ENCODE measurements around the gene SEMG1. TPM values are rescaled to one million over a fixed set of nuclear protein-coding genes. Genes with fewer than 3 reads are reported as not detected.

SEMG1 gene
- total RNA-seq, 1 experiment from 2014 or later, result 2.1 TPM

DNA sequence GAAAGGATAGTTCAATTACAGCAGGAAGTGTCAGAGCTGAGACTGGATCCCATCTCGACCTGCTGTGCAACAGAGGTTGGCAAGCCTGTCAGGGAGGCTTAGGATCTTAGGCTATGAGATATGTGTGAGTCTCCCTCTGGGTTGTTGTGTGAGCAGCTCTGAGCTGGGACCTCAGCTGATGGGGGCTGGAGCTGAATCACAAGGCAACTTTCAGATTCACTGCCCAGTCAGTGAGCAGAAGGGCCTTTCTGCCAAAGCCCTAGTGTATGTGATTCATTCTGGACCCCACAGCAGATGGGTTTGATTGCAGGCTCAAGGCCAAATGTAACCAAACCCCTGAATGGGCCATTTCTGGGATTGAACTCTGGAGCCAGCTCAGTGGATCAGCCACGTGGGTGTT lies 27.7 kb upstream of the SEMG1 start:
- peaks cover under 1% of the 10 kb centered on the region for H3K27me3 Mint-ChIP-seq (ENCODE audit: low read depth)
- POLR2A ChIA-PET, result no interaction called here
- H3K4me3 Mint-ChIP-seq, result no peak overlapping the region
- CTCF ChIA-PET, result interaction anchor here (1.2 to 1.3 kb wide), 2 partner anchors 51 to 133 kb away, joined by 3 read pairs; no protein-coding TSS in a partner anchor
- TF ChIP-seq ZNF121 (CRISPR knock-in tag; IDR thresholded peaks at IDR 0.05), result no peak
- TF ChIP-seq JAZF1 (CRISPR knock-in tag; IDR thresholded peaks at IDR 0.05), result no peak
- TF ChIP-seq, protein P1, sequence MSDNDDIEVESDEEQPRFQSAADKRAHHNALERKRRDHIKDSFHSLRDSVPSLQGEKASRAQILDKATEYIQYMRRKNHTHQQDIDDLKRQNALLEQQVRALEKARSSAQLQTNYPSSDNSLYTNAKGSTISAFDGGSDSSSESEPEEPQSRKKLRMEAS (CRISPR knock-in tag; IDR thresholded peaks at IDR 0.05), result no peak
- TF ChIP-seq ZNF416 (CRISPR knock-in tag; IDR thresholded peaks at IDR 0.05), result no peak
- TF ChIP-seq, protein P2, sequence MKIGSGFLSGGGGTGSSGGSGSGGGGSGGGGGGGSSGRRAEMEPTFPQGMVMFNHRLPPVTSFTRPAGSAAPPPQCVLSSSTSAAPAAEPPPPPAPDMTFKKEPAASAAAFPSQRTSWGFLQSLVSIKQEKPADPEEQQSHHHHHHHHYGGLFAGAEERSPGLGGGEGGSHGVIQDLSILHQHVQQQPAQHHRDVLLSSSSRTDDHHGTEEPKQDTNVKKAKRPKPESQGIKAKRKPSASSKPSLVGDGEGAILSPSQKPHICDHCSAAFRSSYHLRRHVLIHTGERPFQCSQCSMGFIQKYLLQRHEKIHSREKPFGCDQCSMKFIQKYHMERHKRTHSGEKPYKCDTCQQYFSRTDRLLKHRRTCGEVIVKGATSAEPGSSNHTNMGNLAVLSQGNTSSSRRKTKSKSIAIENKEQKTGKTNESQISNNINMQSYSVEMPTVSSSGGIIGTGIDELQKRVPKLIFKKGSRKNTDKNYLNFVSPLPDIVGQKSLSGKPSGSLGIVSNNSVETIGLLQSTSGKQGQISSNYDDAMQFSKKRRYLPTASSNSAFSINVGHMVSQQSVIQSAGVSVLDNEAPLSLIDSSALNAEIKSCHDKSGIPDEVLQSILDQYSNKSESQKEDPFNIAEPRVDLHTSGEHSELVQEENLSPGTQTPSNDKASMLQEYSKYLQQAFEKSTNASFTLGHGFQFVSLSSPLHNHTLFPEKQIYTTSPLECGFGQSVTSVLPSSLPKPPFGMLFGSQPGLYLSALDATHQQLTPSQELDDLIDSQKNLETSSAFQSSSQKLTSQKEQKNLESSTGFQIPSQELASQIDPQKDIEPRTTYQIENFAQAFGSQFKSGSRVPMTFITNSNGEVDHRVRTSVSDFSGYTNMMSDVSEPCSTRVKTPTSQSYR (CRISPR knock-in tag; IDR thresholded peaks at IDR 0.05), result no peak
- no peak for TF ChIP-seq ZNF232 (CRISPR knock-in tag; IDR thresholded peaks at IDR 0.05)
- no peak for TF ChIP-seq PRRX2 (CRISPR knock-in tag; IDR thresholded peaks at IDR 0.05)
- TF ChIP-seq, protein P3, sequence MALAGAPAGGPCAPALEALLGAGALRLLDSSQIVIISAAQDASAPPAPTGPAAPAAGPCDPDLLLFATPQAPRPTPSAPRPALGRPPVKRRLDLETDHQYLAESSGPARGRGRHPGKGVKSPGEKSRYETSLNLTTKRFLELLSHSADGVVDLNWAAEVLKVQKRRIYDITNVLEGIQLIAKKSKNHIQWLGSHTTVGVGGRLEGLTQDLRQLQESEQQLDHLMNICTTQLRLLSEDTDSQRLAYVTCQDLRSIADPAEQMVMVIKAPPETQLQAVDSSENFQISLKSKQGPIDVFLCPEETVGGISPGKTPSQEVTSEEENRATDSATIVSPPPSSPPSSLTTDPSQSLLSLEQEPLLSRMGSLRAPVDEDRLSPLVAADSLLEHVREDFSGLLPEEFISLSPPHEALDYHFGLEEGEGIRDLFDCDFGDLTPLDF (CRISPR knock-in tag; IDR thresholded peaks at IDR 0.05), result no peak
- TF ChIP-seq, protein P4, sequence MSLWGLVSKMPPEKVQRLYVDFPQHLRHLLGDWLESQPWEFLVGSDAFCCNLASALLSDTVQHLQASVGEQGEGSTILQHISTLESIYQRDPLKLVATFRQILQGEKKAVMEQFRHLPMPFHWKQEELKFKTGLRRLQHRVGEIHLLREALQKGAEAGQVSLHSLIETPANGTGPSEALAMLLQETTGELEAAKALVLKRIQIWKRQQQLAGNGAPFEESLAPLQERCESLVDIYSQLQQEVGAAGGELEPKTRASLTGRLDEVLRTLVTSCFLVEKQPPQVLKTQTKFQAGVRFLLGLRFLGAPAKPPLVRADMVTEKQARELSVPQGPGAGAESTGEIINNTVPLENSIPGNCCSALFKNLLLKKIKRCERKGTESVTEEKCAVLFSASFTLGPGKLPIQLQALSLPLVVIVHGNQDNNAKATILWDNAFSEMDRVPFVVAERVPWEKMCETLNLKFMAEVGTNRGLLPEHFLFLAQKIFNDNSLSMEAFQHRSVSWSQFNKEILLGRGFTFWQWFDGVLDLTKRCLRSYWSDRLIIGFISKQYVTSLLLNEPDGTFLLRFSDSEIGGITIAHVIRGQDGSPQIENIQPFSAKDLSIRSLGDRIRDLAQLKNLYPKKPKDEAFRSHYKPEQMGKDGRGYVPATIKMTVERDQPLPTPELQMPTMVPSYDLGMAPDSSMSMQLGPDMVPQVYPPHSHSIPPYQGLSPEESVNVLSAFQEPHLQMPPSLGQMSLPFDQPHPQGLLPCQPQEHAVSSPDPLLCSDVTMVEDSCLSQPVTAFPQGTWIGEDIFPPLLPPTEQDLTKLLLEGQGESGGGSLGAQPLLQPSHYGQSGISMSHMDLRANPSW (CRISPR knock-in tag; conservative IDR thresholded peaks at IDR 0.05; ENCODE audit: low read depth), result no peak
- TF ChIP-seq, protein P5, sequence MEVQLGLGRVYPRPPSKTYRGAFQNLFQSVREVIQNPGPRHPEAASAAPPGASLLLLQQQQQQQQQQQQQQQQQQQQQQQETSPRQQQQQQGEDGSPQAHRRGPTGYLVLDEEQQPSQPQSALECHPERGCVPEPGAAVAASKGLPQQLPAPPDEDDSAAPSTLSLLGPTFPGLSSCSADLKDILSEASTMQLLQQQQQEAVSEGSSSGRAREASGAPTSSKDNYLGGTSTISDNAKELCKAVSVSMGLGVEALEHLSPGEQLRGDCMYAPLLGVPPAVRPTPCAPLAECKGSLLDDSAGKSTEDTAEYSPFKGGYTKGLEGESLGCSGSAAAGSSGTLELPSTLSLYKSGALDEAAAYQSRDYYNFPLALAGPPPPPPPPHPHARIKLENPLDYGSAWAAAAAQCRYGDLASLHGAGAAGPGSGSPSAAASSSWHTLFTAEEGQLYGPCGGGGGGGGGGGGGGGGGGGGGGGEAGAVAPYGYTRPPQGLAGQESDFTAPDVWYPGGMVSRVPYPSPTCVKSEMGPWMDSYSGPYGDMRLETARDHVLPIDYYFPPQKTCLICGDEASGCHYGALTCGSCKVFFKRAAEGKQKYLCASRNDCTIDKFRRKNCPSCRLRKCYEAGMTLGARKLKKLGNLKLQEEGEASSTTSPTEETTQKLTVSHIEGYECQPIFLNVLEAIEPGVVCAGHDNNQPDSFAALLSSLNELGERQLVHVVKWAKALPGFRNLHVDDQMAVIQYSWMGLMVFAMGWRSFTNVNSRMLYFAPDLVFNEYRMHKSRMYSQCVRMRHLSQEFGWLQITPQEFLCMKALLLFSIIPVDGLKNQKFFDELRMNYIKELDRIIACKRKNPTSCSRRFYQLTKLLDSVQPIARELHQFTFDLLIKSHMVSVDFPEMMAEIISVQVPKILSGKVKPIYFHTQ (CRISPR knock-in tag; IDR thresholded peaks at IDR 0.05), result no peak
- no peak for TF ChIP-seq MXD4 (CRISPR knock-in tag; IDR thresholded peaks at IDR 0.05; ENCODE audit: borderline replicate concordance)
- no peak for TF ChIP-seq ZNF423 (CRISPR knock-in tag; IDR thresholded peaks at IDR 0.05)
- TF ChIP-seq, protein P6, sequence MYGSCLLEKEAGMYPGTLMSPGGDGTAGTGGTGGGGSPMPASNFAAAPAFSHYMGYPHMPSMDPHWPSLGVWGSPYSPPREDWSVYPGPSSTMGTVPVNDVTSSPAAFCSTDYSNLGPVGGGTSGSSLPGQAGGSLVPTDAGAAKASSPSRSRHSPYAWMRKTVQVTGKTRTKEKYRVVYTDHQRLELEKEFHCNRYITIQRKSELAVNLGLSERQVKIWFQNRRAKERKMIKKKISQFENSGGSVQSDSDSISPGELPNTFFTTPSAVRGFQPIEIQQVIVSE (CRISPR knock-in tag; IDR thresholded peaks at IDR 0.05; ENCODE audit: borderline replicate concordance), result no peak
- TF ChIP-seq OVOL2 (CRISPR knock-in tag; IDR thresholded peaks at IDR 0.05; ENCODE audit: borderline replicate concordance), result no peak
- TF ChIP-seq FOXK1 (CRISPR knock-in tag; IDR thresholded peaks at IDR 0.05), result no peak
- no peak for ATAC-seq
- H3K4me1 Mint-ChIP-seq, result peaks cover 7% of the 10 kb centered on the region; the same call in 1 of the 2 replicates
- no peak overlapping the region for H3K27ac Mint-ChIP-seq
- DNase-seq (ENCODE audit: low spot score), result no peak
- H3K9me3 Mint-ChIP-seq, result no peaks in the 10 kb centered on the region
- no peaks in the 10 kb centered on the region for H3K36me3 Mint-ChIP-seq

DNA sequence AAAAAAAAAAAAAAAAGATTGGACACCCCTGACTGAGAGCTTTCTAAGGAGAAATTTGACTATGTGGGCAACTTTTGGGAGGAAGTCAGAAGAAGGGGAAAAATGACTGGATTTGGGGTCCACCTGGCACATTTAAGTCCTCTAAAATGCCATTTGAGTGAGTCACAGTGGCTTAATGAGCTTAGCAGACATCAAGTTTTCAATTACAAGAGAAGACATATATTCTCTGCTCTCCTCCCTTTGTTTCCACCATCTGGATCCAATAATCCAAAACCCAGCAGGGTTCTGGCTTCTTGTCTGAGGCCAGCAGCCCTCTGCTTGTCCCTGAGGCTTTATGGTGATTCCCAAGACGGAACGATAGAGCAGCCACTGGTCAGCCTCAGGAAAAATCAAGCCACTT lies 25.2 kb upstream of the SEMG1 start:
- no peak overlapping the region for H3K27ac Mint-ChIP-seq
- no peaks in the 10 kb centered on the region for H3K9me3 Mint-ChIP-seq
- no peak overlapping the region for H3K4me3 Mint-ChIP-seq
- no peak for DNase-seq (ENCODE audit: low spot score)
- 0 out of 2 replicates have a peak, but pooled peaks cover 4% of the 10 kb centered on the region for H3K4me1 Mint-ChIP-seq
- ChIA-PET CTCF (interaction anchor here (0.6 to 2.6 kb wide), 3 partner anchors 43 to 86 kb away, joined by 3 to 9 read pairs (median 3); no protein-coding TSS in a partner anchor), POLR2A (no interaction called here)
- ATAC-seq, result no peak
- H3K36me3 Mint-ChIP-seq, result no peaks in the 10 kb centered on the region
- H3K27me3 Mint-ChIP-seq (ENCODE audit: low read depth), result no peaks in the 10 kb centered on the region; the same call in none of the 2 replicates
- TF ChIP-seq OVOL2 (CRISPR knock-in tag; IDR thresholded peaks at IDR 0.05; ENCODE audit: borderline replicate concordance), result no peak
- no peak for TF ChIP-seq ZNF317 (CRISPR knock-in tag; IDR thresholded peaks at IDR 0.05; ENCODE audit: borderline replicate concordance, low read depth)
- no peak for TF ChIP-seq TP53 (CRISPR knock-in tag; IDR thresholded peaks at IDR 0.05)
- no peak for TF ChIP-seq SMAD4 (CRISPR knock-in tag; IDR thresholded peaks at IDR 0.05)
- no peak for TF ChIP-seq HMGA2 (CRISPR knock-in tag; IDR thresholded peaks at IDR 0.05)
- TF ChIP-seq, protein P7, sequence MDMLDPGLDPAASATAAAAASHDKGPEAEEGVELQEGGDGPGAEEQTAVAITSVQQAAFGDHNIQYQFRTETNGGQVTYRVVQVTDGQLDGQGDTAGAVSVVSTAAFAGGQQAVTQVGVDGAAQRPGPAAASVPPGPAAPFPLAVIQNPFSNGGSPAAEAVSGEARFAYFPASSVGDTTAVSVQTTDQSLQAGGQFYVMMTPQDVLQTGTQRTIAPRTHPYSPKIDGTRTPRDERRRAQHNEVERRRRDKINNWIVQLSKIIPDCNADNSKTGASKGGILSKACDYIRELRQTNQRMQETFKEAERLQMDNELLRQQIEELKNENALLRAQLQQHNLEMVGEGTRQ (CRISPR knock-in tag; IDR thresholded peaks at IDR 0.05), result no peak
- no peak for TF ChIP-seq GRHL2 (CRISPR knock-in tag; IDR thresholded peaks at IDR 0.05; ENCODE audit: insufficient replicate concordance, severe bottlenecking)
- TF ChIP-seq, protein P8, sequence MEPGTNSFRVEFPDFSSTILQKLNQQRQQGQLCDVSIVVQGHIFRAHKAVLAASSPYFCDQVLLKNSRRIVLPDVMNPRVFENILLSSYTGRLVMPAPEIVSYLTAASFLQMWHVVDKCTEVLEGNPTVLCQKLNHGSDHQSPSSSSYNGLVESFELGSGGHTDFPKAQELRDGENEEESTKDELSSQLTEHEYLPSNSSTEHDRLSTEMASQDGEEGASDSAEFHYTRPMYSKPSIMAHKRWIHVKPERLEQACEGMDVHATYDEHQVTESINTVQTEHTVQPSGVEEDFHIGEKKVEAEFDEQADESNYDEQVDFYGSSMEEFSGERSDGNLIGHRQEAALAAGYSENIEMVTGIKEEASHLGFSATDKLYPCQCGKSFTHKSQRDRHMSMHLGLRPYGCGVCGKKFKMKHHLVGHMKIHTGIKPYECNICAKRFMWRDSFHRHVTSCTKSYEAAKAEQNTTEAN (CRISPR knock-in tag; IDR thresholded peaks at IDR 0.05), result no peak
- TF ChIP-seq ZNF138 (CRISPR knock-in tag; conservative IDR thresholded peaks at IDR 0.05), result no peak
- TF ChIP-seq TEAD4 (CRISPR knock-in tag; IDR thresholded peaks at IDR 0.05), result no peak
